Neural progenitor cell (in vitro differentiated cells): ENCODE measurements around the gene PPP6R1.

ENCODE experiments used
- CTCF ChIP-seq: fragments of 200-600 bp; sonication (generic); IDR thresholded peaks from 2 replicates; pipeline ENCODE4 v1.5.1; 2017; ENCODE audit warnings: antibody characterized with exemption, mild to moderate bottlenecking
- EZH2 ChIP-seq: fragments of 200-600 bp; sonication (generic); IDR thresholded peaks from 2 replicates; pipeline ENCODE4 v1.6.1; 2017; ENCODE audit warnings: antibody characterized with exemption, mild to moderate bottlenecking, moderate library complexity
- EZH2phosphoT487 ChIP-seq: fragments of 200-600 bp; sonication (generic); IDR thresholded peaks from 2 replicates; pipeline ENCODE4 v1.6.1; 2017; ENCODE audit warnings: antibody characterized with exemption

GRCh38 chr19:55262359-55262758 lies 3.5 kb upstream of the PPP6R1 start:
- TF ChIP-seq CTCF (no peak), EZH2 (no peak), EZH2phosphoT487 (no peak)
